ES-I3 (cell line): ENCODE measurements around the gene FARS2.
"Not testable (repeated sequence)": the region's sequence is repeated elsewhere in the genome, so short reads cannot be mapped to it uniquely, and the experiment has no call there.

Experiments
- H3K36me3 ChIP-seq: 2 replicates; pipeline ENCODE4 v1.6.1; 2013; ENCODE audit warnings: mild to moderate bottlenecking, low read length, control low read depth, moderate library complexity; ENCODE audit not compliant: insufficient read depth
- H3K4me1 ChIP-seq: 2 replicates; pipeline ENCODE4 v1.6.1; 2013; ENCODE audit warnings: mild to moderate bottlenecking, control low read depth, low read length; ENCODE audit not compliant: insufficient read depth
- H3K9ac ChIP-seq: 2 replicates; pipeline ENCODE4 v1.6.1; 2013; ENCODE audit warnings: low read depth, mild to moderate bottlenecking, low read length, moderate library complexity
- H3K9me3 ChIP-seq: 2 replicates; pipeline ENCODE4 v1.6.1; 2013; ENCODE audit warnings: mild to moderate bottlenecking, low read length, moderate library complexity; ENCODE audit not compliant: control insufficient read depth, insufficient read depth

Gene FARS2

GRCh38 chr6:5645328-5646290, 384.3 kb downstream of the FARS2 start:
- Histone ChIP-seq H3K9me3 (peaks cover 5% of the 10 kb centered on the region; the same call in 1 of the 2 replicates), H3K36me3 (no peaks in the 10 kb centered on the region), H3K4me1 (no peaks in the 10 kb centered on the region), H3K9ac (no peak overlapping the region)

DNA sequence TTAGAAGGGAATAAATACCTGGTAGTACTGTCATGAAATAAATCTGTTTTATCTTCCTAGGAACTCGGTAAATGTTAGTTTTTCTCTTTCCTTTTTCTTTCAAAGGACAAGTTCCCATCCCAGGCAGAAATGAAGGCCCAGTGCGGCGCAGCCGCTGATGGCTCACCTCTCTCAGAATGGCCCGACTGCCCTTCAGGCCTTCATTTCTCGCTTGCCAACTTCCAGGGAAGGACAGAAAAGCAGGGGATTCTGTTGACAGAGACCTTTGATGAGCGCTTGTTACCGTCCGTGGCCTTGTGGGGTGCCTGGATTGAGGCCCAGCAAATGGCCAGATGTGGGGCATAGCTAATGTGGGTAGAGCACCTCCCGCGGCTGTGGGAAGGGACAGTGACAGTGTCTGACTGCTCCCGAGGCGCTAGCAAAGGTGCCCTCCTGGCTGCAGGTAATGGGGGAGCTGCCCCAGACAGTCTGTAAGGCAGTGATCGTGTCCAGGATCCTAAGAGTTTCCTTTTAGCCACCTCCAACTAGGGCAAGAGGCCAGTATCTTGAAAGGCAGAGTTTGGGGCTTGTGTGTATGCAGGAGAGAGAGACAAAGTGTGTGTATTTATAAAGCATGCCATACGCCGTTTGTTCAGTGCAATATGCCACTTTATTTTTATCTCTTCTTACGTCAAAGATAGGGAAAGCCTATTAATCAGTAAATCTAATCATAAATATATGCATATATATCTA, 391.3 kb downstream of the FARS2 start:
- Histone ChIP-seq H3K9me3 (no peaks in the 10 kb centered on the region), H3K9ac (no peak overlapping the region), H3K36me3 (no peaks in the 10 kb centered on the region), H3K4me1 (no peaks in the 10 kb centered on the region)

DNA sequence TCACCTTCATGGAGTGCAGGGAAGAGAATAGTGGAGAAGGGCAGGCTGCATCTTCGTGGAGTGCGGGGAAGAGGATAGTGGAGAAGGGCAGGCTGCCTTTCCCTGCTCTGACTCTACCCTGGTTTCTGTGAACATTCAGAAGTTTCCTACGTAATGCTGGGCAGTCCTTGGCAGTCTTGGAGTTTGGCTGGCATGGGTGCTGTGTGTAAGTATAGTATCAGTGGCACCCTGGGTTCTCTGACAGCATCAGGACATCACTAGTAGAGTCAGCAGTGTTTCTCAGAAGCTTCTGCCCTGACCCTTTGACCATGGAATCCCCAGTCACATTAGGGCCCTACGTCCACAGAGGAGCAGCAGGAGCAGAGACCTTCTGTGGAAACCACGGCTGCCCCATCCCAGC, 392.5 kb downstream of the FARS2 start:
- no peaks in the 10 kb centered on the region for H3K4me1 ChIP-seq
- H3K9ac ChIP-seq, result no peak overlapping the region
- no peaks in the 10 kb centered on the region for H3K9me3 ChIP-seq
- H3K36me3 ChIP-seq, result no peaks in the 10 kb centered on the region

GRCh38 chr6:5656226-5656625, 394.9 kb downstream of the FARS2 start:
- Histone ChIP-seq H3K4me1 (peaks cover 12% of the 10 kb centered on the region), H3K36me3 (no peaks in the 10 kb centered on the region), H3K9ac (no peak overlapping the region), H3K9me3 (no peaks in the 10 kb centered on the region)

- H3K4me1 ChIP-seq, result peaks cover 12% of the 10 kb centered on the region
- H3K36me3 ChIP-seq, H3K9ac ChIP-seq, H3K9me3 ChIP-seq: not testable (repeated sequence)
Observed at GRCh38 chr6:5656695-5657094, 395.4 kb downstream of the FARS2 start.

DNA sequence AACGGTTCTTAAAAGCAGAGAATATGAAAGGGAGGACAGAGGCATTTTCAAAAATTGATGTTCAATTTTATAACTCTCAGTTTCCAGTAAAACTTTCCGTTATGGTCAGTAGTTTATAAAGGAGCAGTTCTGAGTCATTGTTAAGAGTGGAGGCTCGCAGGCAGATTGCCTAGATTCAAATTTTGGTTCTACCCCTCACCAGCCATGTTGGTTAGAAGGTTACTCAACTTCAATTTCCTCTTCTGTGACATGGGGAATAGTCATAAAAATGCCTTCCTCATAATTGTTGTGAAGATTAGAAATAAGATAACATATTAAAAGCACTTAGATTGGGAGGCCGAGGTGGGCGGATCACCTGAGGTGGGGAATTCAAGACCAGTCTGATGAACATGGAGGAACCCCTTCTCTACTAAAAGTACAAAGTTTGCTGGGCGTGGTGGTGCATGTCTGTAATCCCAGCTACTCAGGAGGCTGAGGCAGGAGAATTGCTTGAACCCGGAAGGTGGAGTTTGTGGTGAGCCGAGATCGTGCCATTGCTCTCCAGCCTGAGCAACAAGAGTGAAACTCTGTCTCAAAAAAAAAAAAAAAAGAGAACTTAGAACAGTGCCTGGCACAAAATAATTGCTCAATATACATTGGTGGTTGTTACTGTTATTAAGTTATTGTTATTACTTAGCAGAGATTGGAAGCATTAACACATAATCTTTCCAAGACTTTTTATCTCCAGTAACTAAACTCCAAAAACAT, 396.5 kb downstream of the FARS2 start:
- Histone ChIP-seq H3K9ac (no peak overlapping the region), H3K36me3 (no peaks in the 10 kb centered on the region), H3K4me1 (peaks cover 12% of the 10 kb centered on the region), H3K9me3 (no peaks in the 10 kb centered on the region)

GRCh38 chr6:5659467-5659866, 398.2 kb downstream of the FARS2 start:
- Histone ChIP-seq H3K9ac (no peak overlapping the region), H3K4me1 (peaks cover 12% of the 10 kb centered on the region), H3K36me3 (no peaks in the 10 kb centered on the region), H3K9me3 (no peaks in the 10 kb centered on the region)

DNA sequence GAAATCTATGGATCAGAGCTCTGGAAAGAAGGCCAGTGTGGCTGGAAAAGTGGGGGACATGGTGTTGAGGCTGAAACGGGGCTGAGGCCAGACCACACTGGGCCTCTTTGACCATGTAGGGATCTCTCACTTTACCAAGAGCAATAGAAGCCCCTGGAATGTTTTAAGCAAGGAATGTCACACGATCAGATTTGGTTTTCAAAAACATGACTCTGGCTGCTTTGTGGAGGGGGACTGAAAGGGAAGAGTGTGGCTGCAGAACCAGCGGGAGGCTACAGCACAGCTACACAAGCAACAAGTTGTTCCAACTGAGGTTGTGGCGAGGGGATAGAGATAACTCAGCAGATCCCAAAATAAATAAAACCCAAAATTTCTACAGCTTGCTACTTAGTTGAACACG, 399.5 kb downstream of the FARS2 start:
- Histone ChIP-seq H3K4me1 (peaks cover 12% of the 10 kb centered on the region), H3K36me3 (no peaks in the 10 kb centered on the region), H3K9ac (no peak overlapping the region), H3K9me3 (no peaks in the 10 kb centered on the region)

DNA sequence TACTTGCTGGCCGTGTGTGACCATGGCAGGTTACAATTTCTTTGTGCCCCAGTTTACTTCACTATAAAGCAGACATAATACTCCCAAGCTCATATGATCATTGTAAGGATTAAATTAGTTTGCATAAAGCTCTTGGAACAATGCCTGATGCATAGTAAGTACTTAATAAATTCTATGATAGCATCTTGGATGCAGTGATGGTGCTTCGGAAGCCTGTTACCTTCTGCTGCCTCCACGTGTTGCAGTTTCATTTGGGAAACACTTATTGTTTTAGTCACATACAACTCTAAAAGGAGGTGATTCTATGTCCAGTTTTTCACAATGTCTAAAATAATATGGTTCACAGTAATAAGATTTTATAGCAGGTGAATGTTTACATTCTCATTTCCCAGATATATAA, 401.5 kb downstream of the FARS2 start:
- Histone ChIP-seq H3K4me1 (peaks cover 12% of the 10 kb centered on the region), H3K36me3 (no peaks in the 10 kb centered on the region), H3K9me3 (no peaks in the 10 kb centered on the region), H3K9ac (no peak overlapping the region)

DNA sequence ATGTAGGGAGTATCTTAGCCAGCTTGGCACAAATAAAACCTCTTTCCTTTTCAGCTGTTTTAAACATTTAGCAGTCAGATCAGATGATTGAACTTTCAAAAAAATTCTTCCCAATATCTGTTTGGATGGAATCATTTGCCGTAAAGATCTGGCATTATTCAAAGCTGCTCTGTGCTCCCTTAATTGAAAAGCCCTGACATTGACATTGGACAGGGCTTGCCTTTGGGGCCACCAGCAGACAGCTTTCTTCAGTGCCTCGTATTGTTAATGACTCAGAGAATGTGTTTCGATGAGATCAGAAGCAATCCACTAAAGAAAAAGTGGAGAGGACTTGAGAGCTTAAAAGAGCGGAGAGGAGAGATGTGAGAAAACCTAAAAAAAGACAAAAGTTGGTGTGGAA, 401.9 kb downstream of the FARS2 start:
- no peak overlapping the region for H3K9ac ChIP-seq
- H3K36me3 ChIP-seq, result no peaks in the 10 kb centered on the region
- H3K4me1 ChIP-seq, result peaks cover 12% of the 10 kb centered on the region
- no peaks in the 10 kb centered on the region for H3K9me3 ChIP-seq

- Histone ChIP-seq H3K9me3 (no peaks in the 10 kb centered on the region), H3K9ac (no peak overlapping the region), H3K4me1 (peaks cover 12% of the 10 kb centered on the region), H3K36me3 (no peaks in the 10 kb centered on the region)
Observed at GRCh38 chr6:5663739-5664138, 402.4 kb downstream of the FARS2 start.

DNA sequence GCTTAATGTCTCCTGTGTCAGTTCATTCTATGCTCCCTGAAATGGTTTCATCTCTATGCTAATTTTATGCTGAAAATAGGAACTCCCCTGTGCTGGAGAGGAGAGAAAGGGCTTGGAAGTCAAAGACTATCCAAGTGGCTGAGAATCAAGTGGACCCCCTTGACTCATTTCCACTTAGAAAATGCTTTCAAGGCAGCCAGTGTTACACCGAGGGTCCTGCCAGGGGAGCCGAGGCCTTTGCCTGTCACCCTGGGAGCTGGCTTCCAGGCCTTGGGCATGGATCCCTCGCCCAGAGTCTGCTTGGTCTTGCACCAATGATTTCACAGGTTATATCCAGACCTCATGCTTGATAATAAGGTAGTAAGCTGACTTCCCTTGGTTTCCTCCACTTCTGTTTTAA, 402.8 kb downstream of the FARS2 start:
- Histone ChIP-seq H3K4me1 (peaks cover 11% of the 10 kb centered on the region), H3K36me3 (no peaks in the 10 kb centered on the region), H3K9ac (no peak overlapping the region), H3K9me3 (no peaks in the 10 kb centered on the region)

- Histone ChIP-seq H3K4me1 (peaks cover under 1% of the 10 kb centered on the region), H3K36me3 (no peaks in the 10 kb centered on the region), H3K9ac (no peak overlapping the region), H3K9me3 (no peaks in the 10 kb centered on the region)
Observed at GRCh38 chr6:5665173-5665572, 403.9 kb downstream of the FARS2 start.

GRCh38 chr6:5665667-5666066, 404.4 kb downstream of the FARS2 start:
- Histone ChIP-seq H3K9me3 (no peaks in the 10 kb centered on the region), H3K4me1 (no peaks in the 10 kb centered on the region), H3K36me3 (no peaks in the 10 kb centered on the region), H3K9ac (no peak overlapping the region)
